IMR-90 (cell line): ENCODE results near the gene DNAJB12. TPM values are rescaled to one million over a fixed set of nuclear protein-coding genes. Genes with fewer than 3 reads are reported as not detected.

Source experiments
- ATAC-seq: fragments of 200-7000 bp; cut with Tn5 transposase; 2 replicates; pipeline ENCODE4 v1.9.1; 2020; ENCODE audit warnings: low read depth, mild to moderate bottlenecking, moderate library complexity
- Bru-seq: library from RNA; stranded (reverse); fragments of 400-500 nt; gene quantifications from one replicate; lab custom pipeline; 2021; lab: Mats Ljungman, UMichigan
- BruChase-seq, 2 experiments: library from RNA; stranded (reverse); fragments of 400-500 nt; gene quantifications; one replicate each; lab custom pipeline; 2021; lab: Mats Ljungman, UMichigan
- BruUV-seq: library from RNA; stranded (reverse); fragments of 400-500 nt; replicated peaks from 2 replicates; lab custom pipeline; 2021; lab: Mats Ljungman, UMichigan
- CTCF ChIA-PET: fragments of 300-600 bp; formaldehyde crosslinking; extraction: SDS; loops from one replicate; lab custom pipeline; 2021; ENCODE audit warnings: antibody characterized with exemption; lab: Yijun Ruan, JAX
- POLR2A ChIA-PET: fragments of 300-600 bp; sonication (Branson Sonifier 250); formaldehyde crosslinking; loops from one replicate; lab custom pipeline; 2022; ENCODE audit warnings: antibody characterized with exemption; ENCODE audit not compliant: unreplicated experiment; lab: Charles Lee
- DNase-seq: peaks from one replicate; pipeline ENCODE4 v3.0.0; 2013
- H2AFZ ChIP-seq: replicated peaks from 2 replicates; pipeline ENCODE3; 2013; ENCODE audit warnings: low read length, mild to moderate bottlenecking; ENCODE audit not compliant: poor library complexity
- H2AK5ac ChIP-seq: 2 replicates; pipeline ENCODE4 v1.6.1; 2013; ENCODE audit warnings: low read depth, low read length, inconsistent platforms
- H2AK9ac ChIP-seq: replicated peaks from 2 replicates; pipeline ENCODE3; 2013; ENCODE audit warnings: mild to moderate bottlenecking, low read depth, low read length, moderate library complexity; ENCODE audit not compliant: poor library complexity
- H2BK120ac ChIP-seq: 2 replicates; pipeline ENCODE4 v1.6.1; 2013; ENCODE audit warnings: low read depth, low read length, inconsistent platforms
- H2BK15ac ChIP-seq: 3 replicates; pipeline ENCODE4 v1.6.1; 2013; ENCODE audit warnings: low read depth, low read length, inconsistent platforms
- H2BK20ac ChIP-seq: 2 replicates; pipeline ENCODE4 v1.6.1; 2013; ENCODE audit warnings: low read depth, mild to moderate bottlenecking, inconsistent platforms, low read length, moderate library complexity
- H2BK5ac ChIP-seq: 2 replicates; pipeline ENCODE4 v1.6.1; 2013; ENCODE audit warnings: mild to moderate bottlenecking, low read depth, low read length, inconsistent platforms; ENCODE audit not compliant: poor library complexity, severe bottlenecking
- H3K14ac ChIP-seq: replicated peaks from 2 replicates; pipeline ENCODE4 v1.6.1; 2013; ENCODE audit warnings: low read depth, low read length, inconsistent platforms
- H3K18ac ChIP-seq: 2 replicates; pipeline ENCODE4 v1.6.1; 2013; ENCODE audit warnings: low read depth, low read length, control low read depth
- H3K23ac ChIP-seq: 2 replicates; pipeline ENCODE4 v1.6.1; 2013; ENCODE audit warnings: low read depth, low read length, inconsistent platforms
- H3K27ac ChIP-seq: 2 replicates; pipeline ENCODE4 v1.5.1; 2013; ENCODE audit warnings: mild to moderate bottlenecking, control low read depth, low read length; ENCODE audit not compliant: insufficient read depth
- H3K27me3 ChIP-seq: 2 replicates; pipeline ENCODE4 v1.6.1; 2013; ENCODE audit warnings: low read length; ENCODE audit not compliant: control insufficient read depth, insufficient read depth
- H3K36me3 ChIP-seq: 2 replicates; pipeline ENCODE4 v1.6.1; 2013; ENCODE audit warnings: low read length, mixed read lengths; ENCODE audit not compliant: control insufficient read depth, insufficient read depth
- H3K4ac ChIP-seq: 2 replicates; pipeline ENCODE4 v1.6.1; 2013; ENCODE audit warnings: low read depth, low read length, inconsistent platforms
- H3K4me1 ChIP-seq: 2 replicates; pipeline ENCODE4 v1.6.1; 2013; ENCODE audit warnings: low read length, mixed read lengths; ENCODE audit not compliant: control insufficient read depth, insufficient read depth
- H3K4me2 ChIP-seq: 2 replicates; pipeline ENCODE4 v1.6.1; 2013; ENCODE audit warnings: low read depth, mild to moderate bottlenecking, control low read depth, low read length, moderate library complexity
- H3K4me3 ChIP-seq: 2 replicates; pipeline ENCODE4 v1.5.1; 2013; ENCODE audit warnings: low read depth, mild to moderate bottlenecking, control low read depth, low read length, moderate library complexity; ENCODE audit not compliant: insufficient read depth
- H3K56ac ChIP-seq: 2 replicates; pipeline ENCODE4 v1.6.1; 2013; ENCODE audit warnings: low read length, inconsistent platforms; ENCODE audit not compliant: insufficient read depth; ENCODE audit errors: extremely low read depth
- H3K79me1 ChIP-seq, 2 experiments: 2 replicates each; pipeline ENCODE4 v1.6.1; 2013; ENCODE audit warnings: low read length in 2 of 2, inconsistent platforms in 1 of 2, low read depth in 1 of 2
- H3K9ac ChIP-seq: 2 replicates; pipeline ENCODE4 v1.6.1; 2013; ENCODE audit warnings: low read depth, low read length, control low read depth
- H3K9me1 ChIP-seq: 2 replicates; pipeline ENCODE4 v1.6.1; 2013; ENCODE audit warnings: low read length, inconsistent platforms; ENCODE audit not compliant: insufficient read depth
- H3K9me3 ChIP-seq: 2 replicates; pipeline ENCODE4 v1.6.1; 2013; ENCODE audit warnings: low read length; ENCODE audit not compliant: control insufficient read depth, insufficient read depth
- H4K20me1 ChIP-seq: 2 replicates; pipeline ENCODE4 v1.6.1; 2013; ENCODE audit warnings: low read length, inconsistent platforms; ENCODE audit not compliant: insufficient read depth
- H4K5ac ChIP-seq: 2 replicates; pipeline ENCODE4 v1.6.1; 2013; ENCODE audit warnings: mild to moderate bottlenecking, low read depth, low read length, control low read depth
- H4K8ac ChIP-seq, 2 experiments: 2 replicates each; pipeline ENCODE4 v1.6.1; 2013; ENCODE audit warnings: low read depth in 2 of 2, low read length in 2 of 2, control low read depth in 1 of 2, inconsistent platforms in 1 of 2
- H4K91ac ChIP-seq: 2 replicates; pipeline ENCODE4 v1.6.1; 2013; ENCODE audit warnings: low read depth, low read length, inconsistent platforms; ENCODE audit not compliant: insufficient read depth
- BHLHE40 ChIP-seq: fragments of 150-350 bp; IDR thresholded peaks from 2 replicates; pipeline ENCODE4 v1.6.1; 2016; ENCODE audit warnings: mild to moderate bottlenecking, low read depth, low read length
- CEBPB ChIP-seq: IDR thresholded peaks from 2 replicates; pipeline ENCODE4 v1.6.1; 2012; ENCODE audit warnings: low read depth, low read length, improper control_type of control experiment
- FOS ChIP-seq: fragments of 150-350 bp; IDR thresholded peaks from 2 replicates; pipeline ENCODE4 v1.6.1; 2016; ENCODE audit warnings: low read depth, low read length
- MAFK ChIP-seq: IDR thresholded peaks from 2 replicates; pipeline ENCODE4 v1.6.1; 2012; ENCODE audit warnings: low read depth, low read length, improper control_type of control experiment
- MAZ ChIP-seq: IDR thresholded peaks from 2 replicates; pipeline ENCODE4 v1.6.1; 2012; ENCODE audit warnings: low read depth, mild to moderate bottlenecking, low read length, improper control_type of control experiment, moderate library complexity, borderline replicate concordance
- MXI1 ChIP-seq: IDR thresholded peaks from 2 replicates; pipeline ENCODE4 v1.6.1; 2012; ENCODE audit warnings: low read depth, mild to moderate bottlenecking, low read length, moderate library complexity, borderline replicate concordance
- NFE2L2 ChIP-seq: fragments of 150-350 bp; IDR thresholded peaks from 2 replicates; pipeline ENCODE4 v1.6.1; 2016; ENCODE audit warnings: low read depth, mild to moderate bottlenecking, low read length
- RAD21 ChIP-seq: IDR thresholded peaks from 2 replicates; pipeline ENCODE4 v1.6.1; 2012; ENCODE audit warnings: low read length, improper control_type of control experiment
- RCOR1 ChIP-seq: IDR thresholded peaks from 2 replicates; pipeline ENCODE4 v1.6.1; 2012; ENCODE audit warnings: mild to moderate bottlenecking, low read length, improper control_type of control experiment; ENCODE audit not compliant: insufficient replicate concordance
- RFX5 ChIP-seq: IDR thresholded peaks from 2 replicates; pipeline ENCODE4 v1.8.0; 2012; ENCODE audit warnings: low read depth, mild to moderate bottlenecking, low read length, moderate library complexity
- SMC3 ChIP-seq: fragments of 150-350 bp; IDR thresholded peaks from 2 replicates; pipeline ENCODE4 v1.6.1; 2016; ENCODE audit warnings: low read depth, mild to moderate bottlenecking, antibody characterized with exemption, low read length, moderate library complexity
- WGBS, 2 experiments: methylation state at CpG; one replicate each; pipeline versions ENCODE4 v1.1.5 to v1.1.7; 2013; ENCODE audit warnings: missing lambda C conversion rate in 2 of 2; ENCODE audit not compliant: insufficient read length in 1 of 2; ENCODE audit errors: extremely low coverage in 2 of 2; 5-methylcytosine and 5-hydroxymethylcytosine counted together
- dilution Hi-C: fragments of 300-500 bp; cut with HindIII; formaldehyde crosslinking; loops from one replicate; pipeline ENCODE4 v1.14.3; 2018; ENCODE audit warnings: low sequenced_read_pairs; ENCODE audit not compliant: unreplicated experiment
- in situ Hi-C: fragments of 300-500 bp; cut with MboI; formaldehyde crosslinking; loops from 3 replicates; pipeline ENCODE4 v1.14.3; 2019; ENCODE audit warnings: low sequenced_read_pairs, inconsistent platforms, mixed read lengths
- intact Hi-C: fragments of 100-400 bp; cut with micrococcal nuclease; formaldehyde crosslinking; loops from 2 replicates; pipeline ENCODE4 v1.10.0; 2022
- long read RNA-seq: library from polyadenylated mRNA; unstranded; transcript quantifications from one replicate; pipeline ENCODE4 v2.0.0, GENCODE V29; 2021; ENCODE audit not compliant: unreplicated experiment
- polyA plus RNA-seq, 3 experiments: library from polyadenylated mRNA; depleted of rRNA; stranded (reverse); fragments of >200 nt; gene quantifications; 2 replicates each; pipeline ENCODE4 v1.2.3, GENCODE V29; 2012; ENCODE audit warnings: low replicate concordance in 1 of 3
- total RNA-seq: library from RNA; depleted of rRNA; stranded (reverse); fragments of >200 nt; gene quantifications from 2 replicates; pipeline ENCODE4 v1.2.3, GENCODE V29; 2012; rRNA removed
- TF ChIP-seq, protein P1 (sequence below): fragments of 150-350 bp; IDR thresholded peaks from 2 replicates; pipeline ENCODE4 v1.6.1; 2016; ENCODE audit warnings: low read depth, mild to moderate bottlenecking, low read length, moderate library complexity, borderline replicate concordance

DNAJB12 gene
- total RNA-seq (18.3 and 19.2 TPM in 2 replicates), polyA plus RNA-seq (2012; rRNA removed) (23.1 and 24.0 TPM in 2 replicates), Bru-seq, nascent RNA (percentile 81 among the genes with signal in this experiment), BruChase-seq, experiment 1, labeled RNA remaining after a 6-hour chase (percentile 79 among the genes with signal in this experiment), BruChase-seq, experiment 2, labeled RNA remaining after a 2-hour chase (percentile 76 among the genes with signal in this experiment)
- 18.5 and 22.8 TPM in 2 replicates for polyA plus RNA-seq (2012; cell fraction: cytosol; rRNA removed)
- 28.0 and 41.8 TPM in 2 replicates for polyA plus RNA-seq (2012; cell fraction: nucleus; rRNA removed; ENCODE audit: low replicate concordance)
- long read RNA-seq, full-length matches to known transcripts: 41 of 74 reads
- long read RNA-seq, partial matches to known transcripts: 12 of 74 reads
- long read RNA-seq, other reads (novel, unspliced or antisense): 21 of 74 reads

GRCh38 chr10:72354356-72355213 lies at the start of gene DNAJB12:
TSS of gene DNAJB12 (minus strand) at chr10:72354919. CDS start at chr10:72354897, 22 bp downstream.
- peak within 1 kb of the TSS; percentile 100 for H2AFZ ChIP-seq
- H3K4ac ChIP-seq: peak within 1 kb of the TSS; percentile 100
- H2BK5ac ChIP-seq: peak within 1 kb of the TSS; percentile 98
- in situ Hi-C loops: no loop called here
- H3K18ac ChIP-seq: peak within 1 kb of the TSS; percentile 92
- H3K56ac ChIP-seq: peak within 1 kb of the TSS; percentile 98
- H4K20me1 ChIP-seq: peaks cover 29% of the 10 kb centered on the region; the same call in 1 of the 2 replicates
- H3K27ac ChIP-seq: peak within 1 kb of the TSS; percentile 95
- dilution Hi-C loops: no loop called here
- peaks cover 6% of the 10 kb centered on the region for H3K4me1 ChIP-seq
- DNase-seq: peak; percentile 95
- H4K91ac ChIP-seq: peak within 1 kb of the TSS; percentile 97
- peak within 1 kb of the TSS; percentile 28; the same call in 1 of the 2 replicates for H2BK20ac ChIP-seq
- peak within 1 kb of the TSS; percentile 93 for H3K9ac ChIP-seq
- BruUV-seq: no TSS peak
- peaks cover 1% of the 10 kb centered on the region for H3K36me3 ChIP-seq
- peaks cover 23 to 54% of the 10 kb centered on the region in 2 experiments for H3K79me1 ChIP-seq
- H2BK15ac ChIP-seq: peak within 1 kb of the TSS; percentile 63; the same call in 2 of the 3 replicates
- peak within 1 kb of the TSS; percentile 75 for H2AK5ac ChIP-seq
- H3K4me2 ChIP-seq: peak within 1 kb of the TSS; percentile 89
- peak within 1 kb of the TSS; percentile 82 for H3K4me3 ChIP-seq
- peak; percentile 89 for ATAC-seq
- H4K5ac ChIP-seq: peak within 1 kb of the TSS; percentile 96
- peak within 1 kb of the TSS; percentile 99 for H2AK9ac ChIP-seq
- H3K27me3 ChIP-seq: no peaks in the 10 kb centered on the region
- H3K14ac ChIP-seq: peak within 1 kb of the TSS; percentile 100
- ChIA-PET CTCF (interaction anchor here (1.2 kb wide), 1 partner anchor 10 kb away, joined by 5 read pairs; no protein-coding TSS in a partner anchor), POLR2A (interaction anchor here (0.6 kb wide), 1 partner anchor 140 kb away, joined by 11 read pairs; no protein-coding TSS in a partner anchor)
- intact Hi-C loops: no loop called here
- 0 out of 2 replicates have a peak, but pooled peaks cover 6% of the 10 kb centered on the region for H3K9me1 ChIP-seq
- no peaks in the 10 kb centered on the region for H3K9me3 ChIP-seq
- 2% methylated on average over 27 of the region's 74 CpGs; no CpG with 5 or more reads in 1 of the 2 experiments for WGBS, 2 experiments
- peak within 1 kb of the TSS; percentile 98 for H3K23ac ChIP-seq
- peak within 1 kb of the TSS; percentile 95 for H2BK120ac ChIP-seq
- peak within 1 kb of the TSS; percentile 72 to 100 for H4K8ac ChIP-seq
- TF ChIP-seq BHLHE40 (peak; percentile 38; the same call in 1 of the 2 replicates), FOS (no peak), MAZ (peak; percentile 98), RCOR1 (peak; percentile 26), MXI1 (peak; percentile 70; the same call in 1 of the 2 replicates), NFE2L2 (peak; percentile 44), MAFK (peak; percentile 43; the same call in 1 of the 2 replicates), CEBPB (no peak; the same call in 1 of the 2 replicates), RFX5 (no peak), SMC3 (no peak), RAD21 (no peak)
- TF ChIP-seq, protein P1, sequence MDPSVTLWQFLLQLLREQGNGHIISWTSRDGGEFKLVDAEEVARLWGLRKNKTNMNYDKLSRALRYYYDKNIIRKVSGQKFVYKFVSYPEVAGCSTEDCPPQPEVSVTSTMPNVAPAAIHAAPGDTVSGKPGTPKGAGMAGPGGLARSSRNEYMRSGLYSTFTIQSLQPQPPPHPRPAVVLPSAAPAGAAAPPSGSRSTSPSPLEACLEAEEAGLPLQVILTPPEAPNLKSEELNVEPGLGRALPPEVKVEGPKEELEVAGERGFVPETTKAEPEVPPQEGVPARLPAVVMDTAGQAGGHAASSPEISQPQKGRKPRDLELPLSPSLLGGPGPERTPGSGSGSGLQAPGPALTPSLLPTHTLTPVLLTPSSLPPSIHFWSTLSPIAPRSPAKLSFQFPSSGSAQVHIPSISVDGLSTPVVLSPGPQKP: no peak
